C4-2B (cell line): Measurements from ENCODE around the gene TSR3.

Experiments
- H3K27ac ChIP-seq: fragments of 450-650 bp; 2 replicates; pipeline ENCODE4 v1.5.1; 2017
- ZFX ChIP-seq: fragments of 450-650 bp; IDR thresholded peaks from 2 replicates; pipeline ENCODE4 v1.6.1; 2017
- TF ChIP-seq, protein P1 (sequence below): fragments of 450-650 bp; conservative IDR thresholded peaks from 2 replicates; pipeline ENCODE4 v1.5.1; 2017; ENCODE audit warnings: mild to moderate bottlenecking

TSR3 gene

DNA sequence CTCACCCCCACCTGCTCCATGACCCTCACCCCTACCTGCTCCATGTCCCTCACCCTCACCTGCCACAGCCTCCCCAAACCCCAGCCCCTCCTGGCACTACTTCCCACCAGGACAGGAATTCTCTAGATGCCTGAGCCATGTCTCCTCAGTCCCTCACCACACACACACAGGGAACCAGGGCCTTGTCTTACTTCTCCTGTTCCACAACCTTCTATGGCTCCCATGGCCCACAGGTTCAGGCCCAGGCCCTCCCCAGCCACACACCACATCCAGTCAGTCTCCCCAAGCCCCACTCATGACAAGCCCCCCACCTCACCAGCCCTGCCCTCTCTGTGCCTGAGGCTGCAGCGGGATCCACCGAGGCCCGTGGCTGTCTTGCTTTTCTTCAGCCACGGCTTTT is 45.3 kb downstream of the TSR3 start:
- H3K27ac ChIP-seq: no peak overlapping the region
- TF ChIP-seq, protein P1, sequence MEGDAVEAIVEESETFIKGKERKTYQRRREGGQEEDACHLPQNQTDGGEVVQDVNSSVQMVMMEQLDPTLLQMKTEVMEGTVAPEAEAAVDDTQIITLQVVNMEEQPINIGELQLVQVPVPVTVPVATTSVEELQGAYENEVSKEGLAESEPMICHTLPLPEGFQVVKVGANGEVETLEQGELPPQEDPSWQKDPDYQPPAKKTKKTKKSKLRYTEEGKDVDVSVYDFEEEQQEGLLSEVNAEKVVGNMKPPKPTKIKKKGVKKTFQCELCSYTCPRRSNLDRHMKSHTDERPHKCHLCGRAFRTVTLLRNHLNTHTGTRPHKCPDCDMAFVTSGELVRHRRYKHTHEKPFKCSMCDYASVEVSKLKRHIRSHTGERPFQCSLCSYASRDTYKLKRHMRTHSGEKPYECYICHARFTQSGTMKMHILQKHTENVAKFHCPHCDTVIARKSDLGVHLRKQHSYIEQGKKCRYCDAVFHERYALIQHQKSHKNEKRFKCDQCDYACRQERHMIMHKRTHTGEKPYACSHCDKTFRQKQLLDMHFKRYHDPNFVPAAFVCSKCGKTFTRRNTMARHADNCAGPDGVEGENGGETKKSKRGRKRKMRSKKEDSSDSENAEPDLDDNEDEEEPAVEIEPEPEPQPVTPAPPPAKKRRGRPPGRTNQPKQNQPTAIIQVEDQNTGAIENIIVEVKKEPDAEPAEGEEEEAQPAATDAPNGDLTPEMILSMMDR: no peak
- no peak for TF ChIP-seq ZFX

GRCh38 chr16:1305823-1306222 is 45.9 kb downstream of the TSR3 start:
- TF ChIP-seq ZFX: no peak

GRCh38 chr16:1301562-1301961 is 50.1 kb downstream of the TSR3 start:
- TF ChIP-seq, protein P1: no peak
- TF ChIP-seq ZFX: no peak
- peak overlapping the region; percentile 29; the same call in 1 of the 2 replicates for H3K27ac ChIP-seq

More at GRCh38 chr16:1305823-1306222, 45.9 kb downstream of the TSR3 start:
- no peak overlapping the region for H3K27ac ChIP-seq

- H3K27ac ChIP-seq: peak overlapping the region; percentile 29; the same call in 1 of the 2 replicates
- TF ChIP-seq ZFX: no peak
- TF ChIP-seq, protein P1: peak; percentile 97
Observed at GRCh38 chr16:1300664-1301476, 50.8 kb downstream of the TSR3 start.

GRCh38 chr16:1299868-1300203 is 51.8 kb downstream of the TSR3 start:
- TF ChIP-seq, protein P1: no peak
- TF ChIP-seq ZFX: no peak
- no peak overlapping the region for H3K27ac ChIP-seq
